Measurements from ENCODE around the gene CST7.
"Not testable (repeated sequence)": the region's sequence is repeated elsewhere in the genome, so short reads cannot be mapped to it uniquely, and the experiment has no call there.

The CST7 gene

DNA sequence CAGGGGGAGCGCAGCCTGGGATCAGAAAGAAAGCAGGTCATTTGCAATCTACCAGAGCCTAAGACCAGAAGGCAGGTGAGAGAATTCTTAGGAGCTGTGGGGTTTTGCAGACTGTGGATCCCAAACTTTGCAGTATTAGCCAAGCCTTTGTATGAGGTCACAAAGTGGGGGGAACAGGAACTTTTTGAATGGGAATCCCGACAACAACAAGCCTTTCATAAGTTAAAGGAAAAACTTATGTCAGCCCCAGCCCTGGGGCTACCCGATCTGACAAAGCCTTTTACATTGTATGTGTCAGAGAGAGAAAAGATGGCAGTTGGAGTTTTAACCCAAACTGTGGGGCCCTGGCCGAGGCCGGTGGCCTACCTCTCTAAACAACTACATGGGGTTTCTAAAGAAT is 19.8 kb upstream of the CST7 start:
- not testable (repeated sequence) for H3K36me3 ChIP-seq (ENCODE audit: control insufficient read depth in 1 of 2, insufficient read depth in 2 of 2, low read length in 2 of 2); H3K9ac ChIP-seq (ENCODE audit: low read depth in 1 of 2, low read length in 2 of 2); H3K9me3 ChIP-seq (ENCODE audit: control insufficient read depth in 1 of 2, low read length in 2 of 2); H3K4me3 ChIP-seq (ENCODE audit: low read depth in 1 of 2, low read length in 2 of 2); H3K27me3 ChIP-seq (ENCODE audit: control insufficient read depth in 1 of 2, insufficient read depth in 2 of 2, low read length in 2 of 2); H3K27ac ChIP-seq (ENCODE audit: low read depth, low read length)
- peaks cover 19 to 24% of the 10 kb centered on the region in 2 donors for H3K4me1 ChIP-seq (ENCODE audit: control insufficient read depth in 1 of 2, insufficient read depth in 2 of 2, low read length in 2 of 2)

DNA sequence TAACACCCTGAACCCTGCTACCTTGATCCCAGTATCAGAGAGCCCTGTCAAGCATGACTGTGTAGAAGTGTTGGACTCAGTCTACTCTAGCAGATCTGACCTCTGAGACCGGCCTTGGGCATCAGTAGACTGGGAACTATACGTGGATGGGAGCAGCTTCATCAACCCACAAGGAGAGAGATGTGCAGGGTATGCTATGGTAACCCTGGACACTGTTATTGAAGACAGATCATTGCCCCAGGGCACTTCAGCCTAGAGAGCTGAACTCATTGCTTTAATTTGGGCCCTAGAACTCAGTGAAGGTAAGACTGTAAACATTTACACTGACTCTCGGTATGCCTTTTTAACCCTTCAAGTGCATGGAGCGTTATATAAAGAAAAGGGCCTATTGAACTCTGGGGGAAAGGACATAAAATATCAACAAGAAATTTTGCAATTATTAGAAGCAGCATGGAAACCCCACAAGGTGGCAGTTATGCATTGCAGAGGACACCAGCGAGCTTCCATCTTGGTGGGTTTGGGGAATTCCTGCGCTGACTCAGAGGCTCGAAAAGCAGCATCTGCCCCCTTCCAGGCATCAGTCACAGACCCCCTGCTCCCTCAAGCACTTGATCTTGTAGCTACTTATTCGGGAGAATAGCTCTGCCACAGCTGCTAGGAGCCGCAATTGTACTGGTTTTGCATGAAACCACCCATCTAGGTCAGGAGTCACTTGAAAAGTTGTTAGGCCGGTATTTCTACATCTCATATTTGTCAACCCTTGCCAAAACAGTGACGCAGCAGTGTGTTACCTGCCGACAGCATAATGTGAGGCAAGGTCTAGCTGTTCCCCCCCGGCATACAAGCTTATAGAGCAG is 19.0 kb upstream of the CST7 start:
- not testable (repeated sequence) for H3K36me3 ChIP-seq (ENCODE audit: control insufficient read depth in 1 of 2, insufficient read depth in 2 of 2, low read length in 2 of 2); H3K9me3 ChIP-seq (ENCODE audit: control insufficient read depth in 1 of 2, low read length in 2 of 2); H3K27me3 ChIP-seq (ENCODE audit: control insufficient read depth in 1 of 2, insufficient read depth in 2 of 2, low read length in 2 of 2)
- Histone ChIP-seq H3K4me1 (ENCODE audit: control insufficient read depth in 1 of 2, insufficient read depth in 2 of 2, low read length in 2 of 2) (peaks cover 25 to 30% of the 10 kb centered on the region in 2 donors), H3K4me3 (ENCODE audit: low read depth in 1 of 2, low read length in 2 of 2) (peak overlapping the region; percentile 58 to 62), H3K27ac (ENCODE audit: low read depth, low read length) (peak overlapping the region; percentile 59), H3K9ac (ENCODE audit: low read depth in 1 of 2, low read length in 2 of 2) (peak overlapping the region; percentile 35 to 58)

DNA sequence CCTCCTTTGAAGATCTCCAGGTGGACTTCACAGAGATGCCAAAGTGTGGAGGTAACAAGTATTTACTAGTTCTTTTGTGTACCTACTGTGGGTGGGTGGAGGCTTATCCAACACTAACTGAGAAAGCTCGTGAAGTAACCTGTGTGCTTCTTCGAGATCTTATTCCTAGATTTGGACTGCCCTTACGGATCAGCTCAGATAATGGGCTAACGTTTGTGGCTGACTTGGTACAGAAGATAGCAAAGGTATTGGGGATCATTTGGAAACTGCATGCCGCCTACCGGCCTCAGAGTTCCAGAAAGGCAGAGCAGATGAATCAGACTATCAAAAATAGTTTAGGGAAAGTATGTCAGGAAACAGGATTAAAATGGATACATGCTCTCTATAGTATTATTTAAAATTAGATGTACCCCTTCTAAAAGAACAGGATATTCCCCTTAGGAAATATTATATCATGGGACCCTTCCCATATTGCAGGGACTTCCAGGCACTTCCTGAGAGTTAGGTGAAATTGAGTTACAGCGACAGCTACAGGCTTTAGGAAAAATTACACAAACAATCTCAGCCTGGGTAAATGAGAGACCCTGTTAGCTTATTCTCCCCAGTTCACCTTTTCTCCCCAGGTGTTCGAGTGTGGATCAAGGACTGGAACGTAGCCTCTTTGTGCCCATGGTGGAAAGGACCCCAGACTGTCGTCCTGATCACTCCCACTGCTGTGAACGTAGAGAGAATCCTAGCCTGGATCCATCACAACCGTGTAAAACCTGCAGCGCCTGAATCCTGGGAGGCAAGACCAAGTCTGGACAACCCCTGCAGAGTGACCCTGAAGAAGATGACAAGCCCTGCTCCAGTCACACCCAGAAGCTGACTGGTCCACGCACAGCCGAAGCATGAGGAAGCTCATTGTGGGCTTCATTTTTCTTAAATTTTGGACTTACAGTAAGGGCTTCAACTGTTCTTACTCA is 18.1 kb upstream of the CST7 start:
- peak overlapping the region; percentile 58 to 62 for H3K4me3 ChIP-seq (ENCODE audit: low read depth in 1 of 2, low read length in 2 of 2)
- peak overlapping the region; percentile 59 for H3K27ac ChIP-seq (ENCODE audit: low read depth, low read length)
- peak overlapping the region; percentile 35 to 58 for H3K9ac ChIP-seq (ENCODE audit: low read depth in 1 of 2, low read length in 2 of 2)
- peaks cover 25 to 30% of the 10 kb centered on the region in 2 donors for H3K4me1 ChIP-seq (ENCODE audit: control insufficient read depth in 1 of 2, insufficient read depth in 2 of 2, low read length in 2 of 2)
- not testable (repeated sequence) for H3K9me3 ChIP-seq (ENCODE audit: control insufficient read depth in 1 of 2, low read length in 2 of 2); H3K36me3 ChIP-seq (ENCODE audit: control insufficient read depth in 1 of 2, insufficient read depth in 2 of 2, low read length in 2 of 2); H3K27me3 ChIP-seq (ENCODE audit: control insufficient read depth in 1 of 2, insufficient read depth in 2 of 2, low read length in 2 of 2)

DNA sequence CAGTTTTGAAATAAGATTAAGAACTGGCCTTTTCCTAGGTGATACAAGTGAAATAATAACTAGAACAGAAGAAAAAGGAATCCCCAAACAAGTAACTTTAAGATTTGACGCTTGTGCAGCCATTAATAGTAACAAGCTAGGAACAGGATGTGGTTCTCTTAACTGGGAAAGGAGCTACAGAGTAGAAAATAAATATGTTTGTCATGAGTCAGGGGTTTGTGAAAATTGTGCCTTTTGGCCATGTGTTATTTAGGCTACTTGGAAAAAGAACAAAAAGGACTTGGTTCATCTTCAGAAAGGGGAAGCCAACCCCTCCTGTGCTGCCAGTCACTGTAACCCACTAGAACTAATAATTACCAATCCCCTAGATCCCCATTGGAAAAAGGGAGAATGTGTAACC is 17.2 kb upstream of the CST7 start:
- H3K27ac ChIP-seq (ENCODE audit: low read depth, low read length); H3K27me3 ChIP-seq (ENCODE audit: control insufficient read depth in 1 of 2, insufficient read depth in 2 of 2, low read length in 2 of 2); H3K9ac ChIP-seq (ENCODE audit: low read depth in 1 of 2, low read length in 2 of 2); H3K36me3 ChIP-seq (ENCODE audit: control insufficient read depth in 1 of 2, insufficient read depth in 2 of 2, low read length in 2 of 2); H3K4me3 ChIP-seq (ENCODE audit: low read depth in 1 of 2, low read length in 2 of 2); H3K9me3 ChIP-seq (ENCODE audit: control insufficient read depth in 1 of 2, low read length in 2 of 2): not testable (repeated sequence)
- H3K4me1 ChIP-seq (ENCODE audit: control insufficient read depth in 1 of 2, insufficient read depth in 2 of 2, low read length in 2 of 2): peaks cover 25 to 30% of the 10 kb centered on the region in 2 donors

DNA sequence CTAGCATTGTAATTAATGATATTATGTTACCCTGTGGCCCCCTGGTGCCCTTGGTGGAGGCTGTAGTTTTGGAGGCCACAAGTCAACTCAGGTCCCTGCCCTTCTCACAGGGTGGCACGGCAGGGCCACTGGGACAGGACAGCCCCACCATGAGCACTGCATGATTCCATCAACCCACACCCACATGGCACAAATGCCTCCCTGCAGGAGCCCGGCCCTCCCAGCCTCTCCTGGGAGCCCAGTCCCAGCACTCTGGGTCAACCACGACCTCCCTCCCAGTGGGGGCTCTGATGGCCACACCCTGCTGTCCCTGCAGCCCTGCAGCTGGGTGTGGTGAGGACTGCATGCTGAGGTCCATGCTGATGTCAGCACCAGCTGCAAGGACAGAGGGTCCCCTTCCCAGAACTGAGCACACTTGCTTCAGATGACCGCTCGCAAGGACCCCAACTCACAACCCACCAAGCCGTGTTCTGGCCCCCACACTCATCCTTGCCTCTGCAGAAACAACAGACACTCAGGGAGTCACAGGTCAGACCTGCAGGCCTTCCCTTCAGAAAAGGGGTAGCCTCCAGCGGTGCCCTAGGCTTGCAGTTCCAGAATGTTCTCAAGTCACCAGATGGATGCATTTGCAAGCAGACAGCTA is 15.7 kb upstream of the CST7 start:
- Histone ChIP-seq H3K9me3 (ENCODE audit: control insufficient read depth in 1 of 2, low read length in 2 of 2) (no peaks in the 10 kb centered on the region), H3K36me3 (ENCODE audit: control insufficient read depth in 1 of 2, insufficient read depth in 2 of 2, low read length in 2 of 2) (no peaks in the 10 kb centered on the region), H3K9ac (ENCODE audit: low read depth in 1 of 2, low read length in 2 of 2) (no peak overlapping the region), H3K4me3 (ENCODE audit: low read depth in 1 of 2, low read length in 2 of 2) (no peak overlapping the region), H3K27ac (ENCODE audit: low read depth, low read length) (no peak overlapping the region), H3K4me1 (ENCODE audit: control insufficient read depth in 1 of 2, insufficient read depth in 2 of 2, low read length in 2 of 2) (peaks cover 25 to 30% of the 10 kb centered on the region in 2 donors), H3K27me3 (ENCODE audit: control insufficient read depth in 1 of 2, insufficient read depth in 2 of 2, low read length in 2 of 2) (no peaks in the 10 kb centered on the region)

DNA sequence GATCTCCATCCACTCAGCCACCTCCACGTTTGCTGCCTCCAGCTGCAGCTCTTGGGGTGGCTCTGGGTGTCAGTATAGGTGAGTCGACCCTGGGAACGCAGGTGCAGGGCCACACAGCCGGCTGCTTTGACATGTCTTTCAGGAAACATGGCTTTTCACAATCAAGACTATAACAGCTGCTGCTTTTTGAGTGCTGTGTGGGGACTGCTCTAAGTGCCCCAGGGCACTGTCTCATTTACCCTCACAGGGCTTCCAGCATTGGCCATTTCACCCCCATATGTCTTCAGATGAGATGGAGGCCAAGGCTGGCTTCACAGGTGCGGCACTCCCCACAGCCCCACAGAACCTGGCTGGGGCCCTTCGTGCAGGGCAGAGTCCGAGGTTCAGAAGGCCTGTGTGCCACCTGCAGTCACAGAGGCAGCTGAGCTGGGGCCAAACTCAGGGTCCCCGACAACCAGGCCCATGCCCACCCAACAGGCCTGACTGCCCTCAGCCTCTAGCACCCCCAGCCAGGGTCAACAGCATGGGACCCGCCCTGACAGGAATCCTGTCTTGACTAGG is 14.9 kb upstream of the CST7 start:
- Histone ChIP-seq H3K9me3 (ENCODE audit: control insufficient read depth in 1 of 2, low read length in 2 of 2) (no peaks in the 10 kb centered on the region), H3K4me1 (ENCODE audit: control insufficient read depth in 1 of 2, insufficient read depth in 2 of 2, low read length in 2 of 2) (peaks cover 25 to 30% of the 10 kb centered on the region in 2 donors), H3K4me3 (ENCODE audit: low read depth in 1 of 2, low read length in 2 of 2) (no peak overlapping the region), H3K9ac (ENCODE audit: low read depth in 1 of 2, low read length in 2 of 2) (no peak overlapping the region), H3K27me3 (ENCODE audit: control insufficient read depth in 1 of 2, insufficient read depth in 2 of 2, low read length in 2 of 2) (no peaks in the 10 kb centered on the region), H3K27ac (ENCODE audit: low read depth, low read length) (no peak overlapping the region), H3K36me3 (ENCODE audit: control insufficient read depth in 1 of 2, insufficient read depth in 2 of 2, low read length in 2 of 2) (no peaks in the 10 kb centered on the region)

DNA sequence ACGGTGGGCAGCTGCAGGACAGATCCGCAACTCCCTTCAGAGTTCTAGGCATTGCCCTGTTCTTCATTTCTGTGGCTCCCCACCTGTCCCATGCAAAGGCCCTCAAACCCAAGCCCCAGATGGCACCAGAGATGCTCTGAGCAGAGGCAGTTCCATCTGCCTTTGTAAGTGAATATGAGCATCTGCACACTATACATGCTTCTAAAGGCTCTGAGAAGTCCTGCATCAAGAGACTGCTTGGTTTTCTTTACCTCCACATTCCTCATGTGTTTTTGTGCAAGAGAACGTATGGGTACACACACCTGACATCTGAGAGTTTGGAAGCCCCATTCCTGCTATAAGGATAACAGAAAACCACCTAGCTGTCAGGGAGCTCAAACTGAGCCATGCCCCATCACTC is 14.4 kb upstream of the CST7 start:
- no peak overlapping the region for H3K9ac ChIP-seq (ENCODE audit: low read depth in 1 of 2, low read length in 2 of 2)
- H3K4me3 ChIP-seq (ENCODE audit: low read depth in 1 of 2, low read length in 2 of 2): no peak overlapping the region
- H3K9me3 ChIP-seq (ENCODE audit: control insufficient read depth in 1 of 2, low read length in 2 of 2): no peaks in the 10 kb centered on the region
- H3K36me3 ChIP-seq (ENCODE audit: control insufficient read depth in 1 of 2, insufficient read depth in 2 of 2, low read length in 2 of 2): no peaks in the 10 kb centered on the region
- no peaks in the 10 kb centered on the region for H3K27me3 ChIP-seq (ENCODE audit: control insufficient read depth in 1 of 2, insufficient read depth in 2 of 2, low read length in 2 of 2)
- H3K4me1 ChIP-seq (ENCODE audit: control insufficient read depth in 1 of 2, insufficient read depth in 2 of 2, low read length in 2 of 2): peaks cover 25 to 30% of the 10 kb centered on the region in 2 donors
- no peak overlapping the region for H3K27ac ChIP-seq (ENCODE audit: low read depth, low read length)

DNA sequence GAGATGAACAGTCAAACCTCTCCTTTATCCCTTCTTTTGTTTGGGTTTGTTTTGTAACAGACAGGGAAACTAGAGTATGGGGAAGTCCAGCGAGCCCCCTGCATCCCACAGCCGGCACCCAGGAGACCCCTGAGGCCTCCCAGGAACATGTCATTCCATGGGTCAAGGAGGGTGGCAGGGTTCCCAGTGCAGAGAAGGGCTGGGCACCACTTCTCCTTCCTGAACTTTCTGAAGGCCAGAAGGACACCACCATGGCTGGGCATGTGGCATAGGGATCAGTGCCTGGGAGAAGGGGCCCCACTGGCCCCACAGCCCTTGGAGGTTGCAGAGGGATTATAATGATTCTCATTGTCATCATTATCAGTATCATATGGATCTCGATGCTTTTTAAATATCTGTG is 13.9 kb upstream of the CST7 start:
- no peaks in the 10 kb centered on the region for H3K27me3 ChIP-seq (ENCODE audit: control insufficient read depth in 1 of 2, insufficient read depth in 2 of 2, low read length in 2 of 2)
- no peak overlapping the region for H3K4me3 ChIP-seq (ENCODE audit: low read depth in 1 of 2, low read length in 2 of 2)
- H3K9ac ChIP-seq (ENCODE audit: low read depth in 1 of 2, low read length in 2 of 2): no peak overlapping the region
- H3K36me3 ChIP-seq (ENCODE audit: control insufficient read depth in 1 of 2, insufficient read depth in 2 of 2, low read length in 2 of 2): no peaks in the 10 kb centered on the region
- H3K9me3 ChIP-seq (ENCODE audit: control insufficient read depth in 1 of 2, low read length in 2 of 2): no peaks in the 10 kb centered on the region
- H3K4me1 ChIP-seq (ENCODE audit: control insufficient read depth in 1 of 2, insufficient read depth in 2 of 2, low read length in 2 of 2): peaks cover 25 to 30% of the 10 kb centered on the region in 2 donors
- H3K27ac ChIP-seq (ENCODE audit: low read depth, low read length): no peak overlapping the region

DNA sequence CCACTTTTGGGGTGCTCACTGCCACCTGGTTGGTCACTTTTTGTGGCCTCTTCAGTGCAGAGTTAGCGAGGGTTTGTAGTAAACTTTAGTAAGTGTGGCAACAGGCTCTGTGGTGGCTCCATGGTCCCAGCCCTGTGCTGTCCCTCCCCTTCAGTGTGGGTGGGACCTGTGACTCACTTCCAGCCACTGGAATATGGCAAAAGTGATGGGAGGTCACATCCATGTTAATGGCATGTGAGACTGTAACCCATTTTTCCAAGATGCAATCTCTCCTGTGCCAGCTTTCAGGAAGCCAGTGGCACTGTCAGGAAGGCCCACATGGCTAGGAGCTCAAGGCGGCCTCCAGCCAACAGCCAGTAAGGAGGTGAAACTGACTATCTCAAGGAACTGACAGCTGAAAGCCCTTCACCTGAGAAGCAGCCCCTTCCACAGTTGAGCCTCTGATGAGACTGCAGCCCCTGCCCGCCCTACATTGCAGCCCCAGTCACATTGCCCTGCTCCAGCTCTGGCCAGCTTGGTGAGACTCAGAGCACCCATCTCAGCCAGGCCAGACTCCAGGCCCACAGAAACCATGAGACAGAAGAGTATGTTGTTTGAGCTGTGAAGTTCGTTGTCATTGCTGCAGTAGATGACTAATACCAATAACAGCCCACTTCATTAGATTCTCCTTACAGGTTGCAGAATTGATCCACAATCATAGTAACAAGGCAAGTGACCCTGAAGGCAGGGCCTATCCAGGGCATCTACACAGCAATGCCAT is 13.1 kb upstream of the CST7 start:
- H3K27ac ChIP-seq (ENCODE audit: low read depth, low read length): no peak overlapping the region
- peaks cover 25 to 26% of the 10 kb centered on the region in 2 donors for H3K4me1 ChIP-seq (ENCODE audit: control insufficient read depth in 1 of 2, insufficient read depth in 2 of 2, low read length in 2 of 2)
- H3K36me3 ChIP-seq (ENCODE audit: control insufficient read depth in 1 of 2, insufficient read depth in 2 of 2, low read length in 2 of 2): no peaks in the 10 kb centered on the region
- no peaks in the 10 kb centered on the region for H3K27me3 ChIP-seq (ENCODE audit: control insufficient read depth in 1 of 2, insufficient read depth in 2 of 2, low read length in 2 of 2)
- no peaks in the 10 kb centered on the region for H3K9me3 ChIP-seq (ENCODE audit: control insufficient read depth in 1 of 2, low read length in 2 of 2)
- no peak overlapping the region for H3K9ac ChIP-seq (ENCODE audit: low read depth in 1 of 2, low read length in 2 of 2)
- no peak overlapping the region for H3K4me3 ChIP-seq (ENCODE audit: low read depth in 1 of 2, low read length in 2 of 2)

All from duodenal mucosa (tissue), 2 donors.